Right lung (tissue), 5 donors: ENCODE data around the gene GNAT1. TPM values are rescaled to one million over a fixed set of nuclear protein-coding genes. Genes with fewer than 3 reads are reported as not detected.
"Not testable (repeated sequence)": the region's sequence is repeated elsewhere in the genome, so short reads cannot be mapped to it uniquely, and the experiment has no call there.

Experiments
- DNase-seq, 2 donors: peaks; one replicate each; pipeline ENCODE4 v3.0.0-alpha.2; 2013
- polyA plus RNA-seq, 5 donors: library from polyadenylated mRNA; unstranded; fragments of 120-200 nt; gene quantifications; one replicate each; pipeline versions ENCODE4 v1.2.1 to v1.2.3, GENCODE V29; 2013; ENCODE audit warnings: inconsistent platforms in 1 of 5, low replicate concordance in 1 of 5; ENCODE audit not compliant: insufficient read length in 5 of 5, insufficient read depth in 1 of 5

GNAT1 gene
- polyA plus RNA-seq, 5 donors, result not detected

- no peak for DNase-seq
Measured at GRCh38 chr3:50220109-50220508, 28.7 kb downstream of the GNAT1 start.

- no peak for DNase-seq
Measured at GRCh38 chr3:50221051-50221410, 29.6 kb downstream of the GNAT1 start.

- no peak for DNase-seq
Measured at GRCh38 chr3:50221411-50222168, 30.2 kb downstream of the GNAT1 start.

- no peak for DNase-seq
Measured at GRCh38 chr3:50222169-50222528, 30.7 kb downstream of the GNAT1 start.

GRCh38 chr3:50224639-50225038, 33.2 kb downstream of the GNAT1 start:
- DNase-seq, result no peak

- DNase-seq, result no peak
Measured at GRCh38 chr3:50226888-50227389, 35.5 kb downstream of the GNAT1 start.

- peak; percentile 89 to 91 for DNase-seq
Measured at GRCh38 chr3:50227390-50228183, 36.2 kb downstream of the GNAT1 start.

- not testable (repeated sequence) for DNase-seq
Measured at GRCh38 chr3:50228184-50228763, 36.9 kb downstream of the GNAT1 start.

- no peak for DNase-seq
Measured at GRCh38 chr3:50229490-50229889, 38.1 kb downstream of the GNAT1 start.

- DNase-seq, result no peak
Measured at GRCh38 chr3:50230104-50230793, 38.8 kb downstream of the GNAT1 start.

- no peak for DNase-seq
Measured at GRCh38 chr3:50230794-50231125, 39.4 kb downstream of the GNAT1 start.

GRCh38 chr3:50231581-50231980, 40.2 kb downstream of the GNAT1 start:
- no peak for DNase-seq

GRCh38 chr3:50232303-50232702, 40.9 kb downstream of the GNAT1 start:
- no peak for DNase-seq

GRCh38 chr3:50233176-50233575, 41.8 kb downstream of the GNAT1 start:
- DNase-seq, result no peak

GRCh38 chr3:50235716-50236483, 44.5 kb downstream of the GNAT1 start, which contains the start of gene GNAI2:
TSS of gene GNAI2 (plus strand) at chr3:50236204. CDS start at chr3:50236336, 132 bp downstream.
- DNase-seq, result peak; percentile 98

GRCh38 chr3:50236484-50237132, 45.2 kb downstream of the GNAT1 start:
- DNase-seq, result no peak

GRCh38 chr3:50237133-50237651, 45.8 kb downstream of the GNAT1 start:
- no peak for DNase-seq

- peak in 1 of 2 donors; percentile 75 for DNase-seq
Measured at GRCh38 chr3:50237754-50238548, 46.5 kb downstream of the GNAT1 start.

- no peak for DNase-seq
Measured at GRCh38 chr3:50238549-50239026, 47.2 kb downstream of the GNAT1 start.
